Activated CD8-positive, alpha-beta memory T cell treated with anti-CD3 and anti-CD28 coated beads for 48 hours (primary cell): Measurements from ENCODE around the gene NSFL1C.
A peak's percentile ranks its signal among the peaks of the same experiment; 100 is the strongest.

Experiments used
- DNase-seq, 3 experiments: peaks; one replicate each; pipeline ENCODE4 v3.0.0-alpha.2; 2020; ENCODE audit warnings: low read depth in 2 of 3, low spot score in 2 of 3

NSFL1C gene

DNA sequence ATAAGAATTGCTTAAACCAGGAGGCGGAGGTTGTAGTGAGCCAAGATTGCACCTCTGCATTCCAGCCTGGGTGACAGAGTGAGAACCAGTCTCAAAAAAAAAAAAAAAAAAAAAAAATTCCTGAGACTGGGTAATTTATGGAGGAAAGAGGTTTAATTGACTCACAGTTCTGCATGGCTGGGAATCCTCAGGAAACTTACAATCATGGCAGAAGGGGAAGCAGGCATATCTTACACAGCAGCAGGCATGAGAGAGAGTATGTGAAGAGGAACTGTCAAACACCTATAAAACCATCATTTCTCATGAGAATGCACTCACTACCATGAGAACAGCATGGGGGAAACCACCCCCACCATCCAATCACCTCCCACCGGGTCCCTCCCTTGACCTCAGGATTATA is 72.0 kb downstream of the NSFL1C start:
- DNase-seq: no peak

DNA sequence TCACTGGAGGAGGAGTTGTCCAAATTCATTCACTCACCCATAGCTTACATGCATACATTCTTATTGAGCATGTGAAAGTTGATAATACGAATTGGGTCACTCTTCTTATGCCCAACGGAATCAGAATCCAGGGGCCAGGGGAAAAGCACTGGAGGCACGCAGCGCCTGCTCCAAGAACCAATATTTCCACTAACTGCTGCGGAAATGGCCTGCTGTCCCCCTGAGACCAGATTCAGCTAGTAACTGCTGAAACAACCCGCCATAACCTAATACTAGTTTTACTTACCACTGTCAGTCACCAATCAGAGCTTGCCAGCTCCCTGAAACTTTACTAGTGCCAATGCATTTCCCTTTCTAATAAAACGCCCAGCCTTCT is 73.2 kb downstream of the NSFL1C start:
- no peak for DNase-seq

DNA sequence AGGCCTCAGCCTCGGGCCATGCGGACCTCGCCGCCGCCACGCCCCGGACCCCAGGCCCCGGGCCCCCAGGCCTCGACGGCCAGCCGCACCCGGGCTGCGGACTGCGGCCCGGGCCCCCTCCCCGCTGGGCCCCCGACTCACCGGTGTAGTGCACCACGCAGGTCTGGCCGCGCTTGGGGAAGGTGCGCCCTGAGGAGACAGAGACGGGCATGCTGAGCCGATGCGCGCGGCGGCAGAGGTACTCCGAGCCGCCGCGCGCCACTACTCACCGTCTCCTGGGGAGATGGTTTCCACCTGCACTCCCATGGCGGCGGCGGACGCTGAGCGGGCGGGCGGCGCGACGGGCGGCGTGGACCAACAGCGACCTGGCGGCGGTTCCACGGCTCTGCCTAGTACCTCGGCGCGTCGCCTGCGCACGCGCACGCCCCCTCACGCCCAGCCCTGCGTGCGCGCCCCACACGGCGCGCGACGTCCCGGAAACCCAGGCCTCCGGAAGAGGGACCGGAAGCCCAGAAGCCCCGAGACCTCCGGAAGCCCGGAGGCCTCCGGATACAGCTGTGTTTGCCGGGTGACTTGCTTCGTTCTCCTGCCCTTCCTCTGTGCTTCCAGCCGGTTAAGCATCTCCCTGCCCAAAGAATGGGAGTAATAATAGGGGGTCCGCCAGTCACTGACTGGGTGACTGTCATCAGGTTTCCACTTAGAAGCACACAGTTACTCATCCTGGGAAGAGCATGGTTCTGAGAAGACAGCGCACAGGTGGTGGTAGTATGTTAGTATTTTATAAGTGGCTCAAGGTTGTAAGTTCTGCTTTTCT is 73.7 kb downstream of the NSFL1C start, which contains the start of gene FKBP1A:
Gene FKBP1A (minus strand): TSS at position 362 of the 814 bp plus-strand sequence. CDS start 56 bp downstream, at position 306.
- peak; percentile 67 to 90 (median 78) for DNase-seq

DNA sequence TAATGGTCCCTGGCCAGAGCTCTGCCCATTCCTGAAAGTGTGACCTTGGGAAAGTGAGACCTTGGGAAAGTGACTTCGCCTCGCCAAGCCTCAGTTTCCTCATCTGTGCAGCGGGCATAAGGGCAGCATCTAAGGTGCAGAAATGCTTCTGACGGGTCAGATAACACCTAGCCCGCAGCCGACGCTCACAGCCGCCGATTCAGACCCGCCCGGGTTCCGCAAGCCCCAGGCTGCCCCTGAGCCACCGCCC is 74.3 kb downstream of the NSFL1C start:
- no peak for DNase-seq
